Epithelial cell of esophagus (primary cell): ENCODE measurements around the gene SIGLEC7.
A peak's percentile ranks its signal among the peaks of the same experiment; 100 is the strongest.

Source experiments
- DNase-seq: peaks from one replicate; pipeline ENCODE4 v3.0.0; 2010; ENCODE audit warnings: low read depth
- H3K4me3 ChIP-seq: 2 replicates; pipeline ENCODE4 v1.5.1; 2011; ENCODE audit warnings: mild to moderate bottlenecking, low read length, control low read depth
- CTCF ChIP-seq: IDR thresholded peaks from 2 replicates; pipeline ENCODE4 v1.5.1; 2011; ENCODE audit warnings: low read depth, mild to moderate bottlenecking, low read length, control low read depth, inconsistent platforms; ENCODE audit not compliant: insufficient read depth; ENCODE audit errors: missing control alignments

SIGLEC7 gene

GRCh38 chr19:51158474-51159129 is 16.5 kb downstream of the SIGLEC7 start:
- no peak overlapping the region for H3K4me3 ChIP-seq
- peak; percentile 54 for TF ChIP-seq CTCF
- peak; percentile 23 for DNase-seq

GRCh38 chr19:51159656-51160055 is 17.6 kb downstream of the SIGLEC7 start:
- no peak for DNase-seq
- TF ChIP-seq CTCF, result no peak
- no peak overlapping the region for H3K4me3 ChIP-seq

GRCh38 chr19:51161266-51161665 is 19.2 kb downstream of the SIGLEC7 start:
- DNase-seq, result peak; percentile 18
- H3K4me3 ChIP-seq, result no peak overlapping the region
- TF ChIP-seq CTCF, result no peak

- no peak overlapping the region for H3K4me3 ChIP-seq
- no peak for TF ChIP-seq CTCF
- no peak for DNase-seq
Measured at GRCh38 chr19:51161867-51162496, 19.9 kb downstream of the SIGLEC7 start.

- DNase-seq, result peak; percentile 6
- no peak overlapping the region for H3K4me3 ChIP-seq
- TF ChIP-seq CTCF, result no peak
Measured at GRCh38 chr19:51163257-51163656, 21.2 kb downstream of the SIGLEC7 start.

GRCh38 chr19:51164215-51164614 is 22.1 kb downstream of the SIGLEC7 start:
- DNase-seq, result no peak
- no peak overlapping the region for H3K4me3 ChIP-seq
- TF ChIP-seq CTCF, result no peak
